HepG2 (cell line): ENCODE results near the gene CYP4F22. TPM values are rescaled to one million over a fixed set of nuclear protein-coding genes. Genes with fewer than 3 reads are reported as not detected.

Experiments
- AGO2 ChIP-seq: fragments of 200-400 bp; formaldehyde crosslinking; optimal IDR thresholded peaks from 2 replicates; pipeline ENCODE3; 2017; ENCODE audit warnings: mild to moderate bottlenecking, low read depth, low read length, moderate library complexity
- ARNT2 ChIP-seq: sonication (generic); formaldehyde crosslinking; IDR thresholded peaks from 2 replicates; pipeline ENCODE4 v1.8.0; 2022; ENCODE audit warnings: mild to moderate bottlenecking, low read depth, missing genetic modification reagents, moderate library complexity
- CBX5 ChIP-seq: sonication (generic); formaldehyde crosslinking; IDR thresholded peaks from 2 replicates; pipeline ENCODE4 v1.4.0; 2020; ENCODE audit warnings: missing genetic modification reagents, borderline replicate concordance
- CENPX ChIP-seq: sonication (generic); formaldehyde crosslinking; IDR thresholded peaks from 2 replicates; pipeline ENCODE4 v1.9.0; 2021; ENCODE audit warnings: mild to moderate bottlenecking, missing genetic modification reagents, moderate library complexity
- DMAP1 ChIP-seq: IDR thresholded peaks from 2 replicates; pipeline ENCODE4 v1.6.1; 2016
- ELF4 ChIP-seq: sonication (generic); formaldehyde crosslinking; IDR thresholded peaks from 2 replicates; pipeline ENCODE4 v1.5.0; 2020; ENCODE audit warnings: missing genetic modification reagents, mild to moderate bottlenecking, moderate library complexity, borderline replicate concordance
- EZH2 ChIP-seq: conservative IDR thresholded peaks from 2 replicates; pipeline ENCODE4 v1.6.1; 2012; ENCODE audit warnings: mild to moderate bottlenecking, low read depth, low read length, moderate library complexity
- GFI1 ChIP-seq: sonication (generic); formaldehyde crosslinking; IDR thresholded peaks from 2 replicates; pipeline ENCODE4 v1.5.0; 2020; ENCODE audit warnings: missing genetic modification reagents, mild to moderate bottlenecking, borderline replicate concordance
- HNRNPL ChIP-seq: fragments of 200-400 bp; formaldehyde crosslinking; IDR thresholded peaks from 2 replicates; pipeline ENCODE4 v1.6.1; 2017; ENCODE audit warnings: mild to moderate bottlenecking, low read depth, low read length
- KLF12 ChIP-seq: sonication (generic); formaldehyde crosslinking; IDR thresholded peaks from 2 replicates; pipeline ENCODE4 v1.4.0; 2020; ENCODE audit warnings: missing genetic modification reagents, borderline replicate concordance
- MTA1 ChIP-seq: sonication (generic); formaldehyde crosslinking; IDR thresholded peaks from 2 replicates; pipeline ENCODE4 v1.4.0; 2020; ENCODE audit warnings: missing genetic modification reagents, mild to moderate bottlenecking, borderline replicate concordance
- NCOA5 ChIP-seq: sonication (generic); formaldehyde crosslinking; IDR thresholded peaks from 2 replicates; pipeline ENCODE4 v1.4.0; 2020; ENCODE audit warnings: missing genetic modification reagents
- PHF20 ChIP-seq: sonication (generic); formaldehyde crosslinking; IDR thresholded peaks from 2 replicates; pipeline ENCODE4 v1.5.0; 2020; ENCODE audit warnings: mild to moderate bottlenecking, missing genetic modification reagents
- PLSCR1 ChIP-seq: sonication (generic); formaldehyde crosslinking; IDR thresholded peaks from 2 replicates; pipeline ENCODE4 v1.5.0; 2020; ENCODE audit warnings: missing genetic modification reagents, mild to moderate bottlenecking, borderline replicate concordance
- REL ChIP-seq: sonication (generic); formaldehyde crosslinking; conservative IDR thresholded peaks from 2 replicates; pipeline ENCODE4 v1.8.0; 2022; ENCODE audit warnings: mild to moderate bottlenecking, missing genetic modification reagents, moderate library complexity
- RFX3 ChIP-seq: IDR thresholded peaks from 2 replicates; pipeline ENCODE4 v1.6.1; 2016; ENCODE audit warnings: missing biosample characterization, missing genetic modification reagents
- RXRB ChIP-seq: IDR thresholded peaks from 2 replicates; pipeline ENCODE4 v1.6.1; 2016; ENCODE audit warnings: borderline replicate concordance, missing genetic modification reagents, missing compliant biosample characterization
- TCF7 ChIP-seq: sonication (generic); IDR thresholded peaks from 2 replicates; pipeline ENCODE4 v1.6.1; 2016; ENCODE audit warnings: antibody characterized with exemption, low read depth
- ZBTB21 ChIP-seq: sonication (generic); formaldehyde crosslinking; IDR thresholded peaks from 2 replicates; pipeline ENCODE4 v1.4.0; 2020; ENCODE audit warnings: missing genetic modification reagents
- ZIK1 ChIP-seq: sonication (generic); formaldehyde crosslinking; IDR thresholded peaks from 2 replicates; pipeline ENCODE4 v1.5.0; 2020; ENCODE audit warnings: mild to moderate bottlenecking, low read depth, missing genetic modification reagents, borderline replicate concordance
- ZNF10 ChIP-seq: sonication (generic); formaldehyde crosslinking; IDR thresholded peaks from 2 replicates; pipeline ENCODE4 v1.4.0; 2020; ENCODE audit warnings: mild to moderate bottlenecking, low read depth, missing genetic modification reagents, borderline replicate concordance
- ZNF687 ChIP-seq: sonication (generic); formaldehyde crosslinking; IDR thresholded peaks from 2 replicates; pipeline ENCODE4 v1.5.1; 2020; ENCODE audit warnings: mild to moderate bottlenecking, missing genetic modification reagents, moderate library complexity
- ZNF691 ChIP-seq: sonication (generic); formaldehyde crosslinking; IDR thresholded peaks from 2 replicates; pipeline ENCODE4 v1.4.0; 2020; ENCODE audit warnings: missing genetic modification reagents, low read depth, mild to moderate bottlenecking, borderline replicate concordance
- polyA plus RNA-seq, 8 experiments: library from polyadenylated mRNA; depleted of rRNA in 3 of 8; stranded (reverse) in 7 of 8; unstranded in 1 of 8; fragments of >200 nt; fragmentation: Illumina TruSeq in 4 of 8; extraction: Trizol in 4 of 8; gene quantifications; 2 replicates each; pipeline versions ENCODE4 v1.2.1 to v1.2.3, GENCODE V29; 2011 to 2016; ENCODE audit warnings: low read depth in 4 of 8, missing spikeins in 1 of 8, mixed read lengths in 1 of 8; ENCODE audit not compliant: insufficient read depth in 1 of 8
- total RNA-seq, 5 experiments: library from RNA; depleted of rRNA; stranded (reverse); fragments of >200 nt; fragmentation: Illumina TruSeq; extraction: Trizol; gene quantifications; 2 replicates each; pipeline ENCODE4 v1.2.3, GENCODE V29; 2016; ENCODE audit warnings: low read depth in 1 of 5
- TF ChIP-seq, protein P1 (sequence below): sonication (generic); formaldehyde crosslinking; IDR thresholded peaks from 2 replicates; pipeline ENCODE4 v1.8.0; 2022; ENCODE audit warnings: missing genetic modification reagents, low read depth, mild to moderate bottlenecking, borderline replicate concordance

CYP4F22 gene
- total and polyA plus RNA-seq, 2 of the 13 experiments (the other 11 are each of a cell fraction or from before 2014, with no cell fraction given) = 0.05 TPM; not detected in 1

DNA sequence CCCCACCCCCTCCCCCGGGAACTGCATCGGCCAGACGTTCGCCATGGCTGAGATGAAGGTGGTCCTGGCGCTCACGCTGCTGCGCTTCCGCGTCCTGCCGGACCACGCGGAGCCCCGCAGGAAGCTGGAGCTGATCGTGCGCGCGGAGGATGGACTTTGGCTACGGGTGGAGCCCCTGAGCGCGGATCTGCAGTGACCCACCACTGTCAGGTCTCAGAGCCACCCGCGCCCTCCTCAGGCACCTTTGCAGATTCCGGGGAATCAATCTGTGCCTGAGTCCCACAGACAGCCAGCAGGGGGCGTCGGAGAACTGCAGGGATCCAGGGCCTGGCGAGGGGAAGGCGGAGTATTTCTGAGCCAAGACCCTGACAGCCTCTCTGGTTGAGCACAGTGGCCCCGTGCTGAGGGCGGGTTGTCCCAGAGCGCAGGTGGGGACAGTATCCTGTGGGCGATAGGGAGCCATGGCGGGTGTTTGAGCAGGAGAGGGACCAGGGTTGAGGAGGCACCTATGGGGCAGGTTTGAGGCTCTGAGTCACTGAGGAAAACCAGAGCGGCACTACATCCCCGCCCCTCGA lies 76.3 kb downstream of the CYP4F22 start (continued):
- TF ChIP-seq ZNF687 (CRISPR knock-in tag) (peak; percentile 76), RXRB (CRISPR knock-in tag) (no peak), EZH2 (no peak), MTA1 (peak; percentile 90; the same call in 1 of the 2 replicates), ZNF10 (no peak), CENPX (CRISPR knock-in tag) (no peak), REL (no peak), ZIK1 (CRISPR knock-in tag) (no peak), ARNT2 (CRISPR knock-in tag) (no peak), DMAP1 (CRISPR knock-in tag) (peak; percentile 49; the same call in 1 of the 2 replicates), ELF4 (CRISPR knock-in tag) (no peak), NCOA5 (CRISPR knock-in tag) (no peak), GFI1 (CRISPR knock-in tag) (peak; percentile 73), PHF20 (CRISPR knock-in tag) (peak; percentile 23; the same call in 1 of the 2 replicates), PLSCR1 (CRISPR knock-in tag) (no peak), TCF7 (no peak), CBX5 (CRISPR knock-in tag) (peak; percentile 73; the same call in 1 of the 2 replicates), HNRNPL (no peak), RFX3 (CRISPR knock-in tag) (no peak), ZBTB21 (CRISPR knock-in tag) (no peak), KLF12 (CRISPR knock-in tag) (no peak), ZNF691 (CRISPR knock-in tag) (no peak; the same call in 1 of the 2 replicates), AGO2 (no peak)
- TF ChIP-seq, protein P1, sequence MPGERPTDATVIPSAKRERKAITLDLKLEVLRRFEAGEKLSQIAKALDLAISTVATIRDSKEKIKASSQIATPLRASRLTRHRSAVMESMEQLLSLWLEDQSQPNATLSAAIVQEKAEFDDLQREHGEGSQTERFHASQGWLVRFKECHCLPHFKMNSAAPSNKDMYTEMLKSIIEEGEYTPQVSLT = no peak
